ENCODE data around the gene UBE2F.

UBE2F gene

GRCh38 chr2:238082827-238083226 lies 116.0 kb downstream of the UBE2F start:
- no peak for DNase-seq

GRCh38 chr2:238083919-238084318 lies 117.1 kb downstream of the UBE2F start:
- DNase-seq: no peak

GRCh38 chr2:238084761-238085160 lies 117.9 kb downstream of the UBE2F start:
- DNase-seq: no peak

- no peak for DNase-seq
Observed at GRCh38 chr2:238085899-238086298, 119.1 kb downstream of the UBE2F start.

- no peak for DNase-seq
Observed at GRCh38 chr2:238087211-238087610, 120.4 kb downstream of the UBE2F start.

GRCh38 chr2:238090887-238091286 lies 124.1 kb downstream of the UBE2F start:
- no peak for DNase-seq

- no peak for DNase-seq
Observed at GRCh38 chr2:238091436-238092060, 124.7 kb downstream of the UBE2F start.
